ENCODE results near the gene MYEF2.

Gene MYEF2

GRCh38 chr15:48182749-48183148, 4.7 kb upstream of the MYEF2 start:
- no peak overlapping the region for H3K9ac ChIP-seq (ENCODE audit: low read length)
- H2AFZ ChIP-seq (ENCODE audit: low read depth, low read length): no peak overlapping the region

DNA sequence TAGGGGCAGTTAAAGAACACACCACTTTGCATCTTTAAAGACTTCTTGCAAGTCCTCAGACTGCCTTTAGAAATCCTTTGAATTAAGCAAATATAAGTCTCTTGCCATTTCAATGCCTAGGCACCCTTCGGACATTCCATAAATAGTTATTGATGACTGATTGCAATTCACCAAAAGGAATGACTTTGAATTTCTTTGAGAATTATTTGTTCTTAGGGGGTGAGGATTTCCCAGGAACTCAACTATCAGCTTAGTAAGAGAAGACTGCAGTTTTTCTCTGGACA, 495 bp upstream of the MYEF2 start:
- Histone ChIP-seq H3K4me1 (ENCODE audit: low read length) (peaks cover 24% of the 10 kb centered on the region), H3K9me3 (ENCODE audit: insufficient read depth, low read length) (no peaks in the 10 kb centered on the region), H3K4me3 (ENCODE audit: low read length) (peak overlapping the region; percentile 89), H3K36me3 (replicated peaks; ENCODE audit: low read depth, low read length) (peaks cover 5% of the 10 kb centered on the region), H3K4me2 (ENCODE audit: low read length) (peak overlapping the region; percentile 75), H2AFZ (ENCODE audit: low read depth, low read length) (peak overlapping the region; percentile 96), H4K20me1 (ENCODE audit: insufficient read depth, low read length) (peaks cover 21% of the 10 kb centered on the region), H3K27me3 (ENCODE audit: low read depth, low read length) (peaks cover 5% of the 10 kb centered on the region; the same call in 1 of the 2 replicates), H3K9ac (ENCODE audit: low read length) (peak overlapping the region; percentile 74; the same call in 1 of the 2 replicates), H3K79me2 (ENCODE audit: low read length) (peaks cover 42% of the 10 kb centered on the region), H3K27ac (ENCODE audit: low read length) (no peak overlapping the region)
- TF ChIP-seq EZH2phosphoT487 (IDR thresholded peaks at IDR 0.05; ENCODE audit: low read depth) (no peak), CTCF (IDR thresholded peaks at IDR 0.05; ENCODE audit: low read depth, low read length) (no peak)

More at GRCh38 chr15:48182749-48183148, 4.7 kb upstream of the MYEF2 start:
- Histone ChIP-seq H3K4me1 (ENCODE audit: low read length) (no peaks in the 10 kb centered on the region), H4K20me1 (ENCODE audit: insufficient read depth, low read length) (no peaks in the 10 kb centered on the region), H3K4me3 (ENCODE audit: low read length) (no peak overlapping the region), H3K27me3 (ENCODE audit: low read depth, low read length) (peaks cover 18% of the 10 kb centered on the region), H3K79me2 (ENCODE audit: low read length) (peaks cover under 1% of the 10 kb centered on the region; the same call in 1 of the 2 replicates), H3K36me3 (replicated peaks; ENCODE audit: low read depth, low read length) (no peaks in the 10 kb centered on the region), H3K4me2 (ENCODE audit: low read length) (no peak overlapping the region), H3K9me3 (ENCODE audit: insufficient read depth, low read length) (no peaks in the 10 kb centered on the region), H3K27ac (ENCODE audit: low read length) (no peak overlapping the region)
- TF ChIP-seq EZH2phosphoT487 (IDR thresholded peaks at IDR 0.05; ENCODE audit: low read depth) (no peak), CTCF (IDR thresholded peaks at IDR 0.05; ENCODE audit: low read depth, low read length) (no peak)

- Histone ChIP-seq H2AFZ (ENCODE audit: low read depth, low read length) (peak overlapping the region; percentile 19; the same call in 1 of the 2 replicates), H3K79me2 (ENCODE audit: low read length) (peaks cover 54% of the 10 kb centered on the region), H3K9ac (ENCODE audit: low read length) (peak overlapping the region; percentile 74), H3K4me3 (ENCODE audit: low read length) (peak overlapping the region; percentile 89), H3K27me3 (ENCODE audit: low read depth, low read length) (peaks cover 5% of the 10 kb centered on the region; the same call in 1 of the 2 replicates), H3K36me3 (replicated peaks; ENCODE audit: low read depth, low read length) (peaks cover 5% of the 10 kb centered on the region), H3K4me2 (ENCODE audit: low read length) (peak overlapping the region; percentile 75), H3K4me1 (ENCODE audit: low read length) (peaks cover 24% of the 10 kb centered on the region), H3K9me3 (ENCODE audit: insufficient read depth, low read length) (no peaks in the 10 kb centered on the region), H3K27ac (ENCODE audit: low read length) (peak overlapping the region; percentile 45), H4K20me1 (ENCODE audit: insufficient read depth, low read length) (peaks cover 21% of the 10 kb centered on the region)
- TF ChIP-seq EZH2phosphoT487 (IDR thresholded peaks at IDR 0.05; ENCODE audit: low read depth): no peak
- TF ChIP-seq CTCF (IDR thresholded peaks at IDR 0.05; ENCODE audit: low read depth, low read length): no peak
These were observed 721 bp downstream of the MYEF2 start for GRCh38 chr15:48177383-48177765.

DNA sequence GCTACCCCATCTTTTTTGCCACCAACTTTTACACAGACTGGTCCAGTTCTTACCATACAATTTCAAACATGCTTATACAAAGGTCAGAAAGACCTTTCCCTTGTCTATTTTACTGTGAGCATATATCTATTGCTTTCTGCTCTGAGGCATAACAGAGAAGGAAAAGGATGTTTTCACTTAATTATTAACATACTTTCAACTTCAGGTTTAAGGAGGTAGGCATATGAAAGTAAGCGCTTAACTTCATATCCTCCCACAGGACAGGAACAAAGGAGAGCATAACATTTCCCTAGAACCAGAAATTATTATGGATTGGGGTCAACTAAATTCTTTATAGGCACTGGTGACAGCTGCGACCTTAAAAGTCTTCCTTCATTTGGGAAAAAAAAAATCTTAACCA, 1.1 kb downstream of the MYEF2 start:
- H4K20me1 ChIP-seq (ENCODE audit: insufficient read depth, low read length): peaks cover 21% of the 10 kb centered on the region
- TF ChIP-seq CTCF (IDR thresholded peaks at IDR 0.05; ENCODE audit: low read depth, low read length) (no peak), EZH2phosphoT487 (IDR thresholded peaks at IDR 0.05; ENCODE audit: low read depth) (no peak)
- H3K36me3 ChIP-seq (replicated peaks; ENCODE audit: low read depth, low read length): peaks cover 5% of the 10 kb centered on the region
- H3K27ac ChIP-seq (ENCODE audit: low read length): 0 out of 2 replicates have a peak overlapping the region, but pooled peaks have one; percentile 45
- H3K4me2 ChIP-seq (ENCODE audit: low read length): peak overlapping the region; percentile 75
- no peak overlapping the region for H2AFZ ChIP-seq (ENCODE audit: low read depth, low read length)
- H3K79me2 ChIP-seq (ENCODE audit: low read length): peaks cover 58% of the 10 kb centered on the region
- H3K27me3 ChIP-seq (ENCODE audit: low read depth, low read length): peaks cover 1% of the 10 kb centered on the region; the same call in 1 of the 2 replicates
- H3K9me3 ChIP-seq (ENCODE audit: insufficient read depth, low read length): no peaks in the 10 kb centered on the region
- peak overlapping the region; percentile 89 for H3K4me3 ChIP-seq (ENCODE audit: low read length)
- H3K9ac ChIP-seq (ENCODE audit: low read length): peak overlapping the region; percentile 74
- H3K4me1 ChIP-seq (ENCODE audit: low read length): peaks cover 24% of the 10 kb centered on the region
